ENCODE results near the gene IL17C.

The IL17C gene

DNA sequence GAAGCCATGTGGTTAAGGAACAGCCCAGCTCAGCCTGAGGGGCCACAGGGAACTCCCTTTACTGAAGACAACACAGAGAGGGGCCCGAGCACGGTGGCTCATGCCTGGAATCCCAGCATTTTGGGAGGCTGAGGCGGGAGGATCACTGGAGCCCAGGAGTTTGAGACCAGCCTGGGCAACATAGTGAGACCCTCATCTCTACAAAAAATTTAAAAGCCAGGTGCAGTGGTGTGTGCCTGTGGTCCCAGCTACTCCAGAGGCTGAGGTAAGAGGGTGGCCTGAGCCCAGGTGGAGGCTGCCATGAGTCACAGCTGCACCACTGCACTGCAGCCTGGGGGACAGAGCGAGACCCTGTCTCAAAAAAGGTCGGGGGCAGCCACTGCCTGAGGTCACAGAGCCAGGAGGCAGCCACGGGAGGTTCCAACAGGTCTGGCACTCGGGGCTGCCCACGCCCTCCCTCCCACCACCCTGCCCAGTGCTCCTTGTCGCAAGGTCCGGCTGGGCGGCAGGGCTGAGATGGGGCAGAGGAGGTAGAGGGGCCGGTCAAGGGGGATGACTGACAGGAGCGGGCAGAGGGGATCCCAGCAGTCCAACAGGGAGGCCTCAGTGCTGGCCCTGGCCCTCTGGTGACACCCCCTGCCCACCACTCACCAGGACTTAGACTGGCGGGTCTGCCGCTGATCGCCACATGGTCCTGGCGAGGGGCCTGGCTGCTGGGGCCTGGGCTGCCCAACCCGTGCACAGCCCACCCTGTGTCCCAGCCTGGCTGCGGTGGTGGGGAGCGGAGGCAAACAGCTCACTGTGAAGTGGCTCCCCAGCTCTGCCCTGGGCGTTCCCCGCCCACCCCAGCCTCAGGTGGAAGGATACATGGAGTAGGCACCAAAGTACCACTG, 9.1 kb downstream of the IL17C start:
- DNase-seq, result no peak

DNA sequence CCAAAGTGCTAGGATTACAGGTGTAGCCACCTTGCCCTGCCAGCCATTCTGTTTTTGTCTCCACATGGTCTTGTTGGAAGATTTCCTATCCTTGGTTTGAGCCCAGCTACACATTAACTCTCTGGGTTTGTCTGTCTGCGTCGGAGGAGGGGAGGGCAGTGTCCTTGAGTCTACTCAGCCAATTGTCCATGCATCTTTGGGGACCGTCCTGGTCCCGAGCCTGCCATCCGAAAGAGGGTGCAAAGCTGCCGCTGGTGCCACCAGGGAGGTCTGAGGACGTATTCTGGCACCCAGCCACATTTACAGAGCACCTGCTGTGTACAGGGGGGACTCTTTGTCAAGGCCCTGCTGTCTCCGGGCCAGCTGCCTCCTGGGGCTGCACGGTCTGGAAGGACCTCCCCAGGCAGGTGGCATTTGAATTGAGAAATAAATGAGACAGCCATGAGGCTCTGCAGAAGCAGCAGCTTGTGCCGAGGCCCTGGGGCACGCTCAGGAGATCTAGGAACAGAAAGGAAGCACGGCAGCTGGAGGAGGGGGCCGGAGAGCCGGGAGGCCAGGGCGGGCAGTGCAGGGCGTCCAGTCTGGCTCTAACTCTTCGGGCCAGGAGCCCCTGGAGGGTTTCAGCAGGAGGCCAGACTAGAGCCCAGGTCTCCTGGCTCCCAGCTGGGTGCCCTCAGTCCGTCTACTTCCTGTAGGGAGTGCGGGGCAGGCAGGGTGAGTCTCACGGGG, 11.0 kb downstream of the IL17C start:
- no peak for DNase-seq

DNA sequence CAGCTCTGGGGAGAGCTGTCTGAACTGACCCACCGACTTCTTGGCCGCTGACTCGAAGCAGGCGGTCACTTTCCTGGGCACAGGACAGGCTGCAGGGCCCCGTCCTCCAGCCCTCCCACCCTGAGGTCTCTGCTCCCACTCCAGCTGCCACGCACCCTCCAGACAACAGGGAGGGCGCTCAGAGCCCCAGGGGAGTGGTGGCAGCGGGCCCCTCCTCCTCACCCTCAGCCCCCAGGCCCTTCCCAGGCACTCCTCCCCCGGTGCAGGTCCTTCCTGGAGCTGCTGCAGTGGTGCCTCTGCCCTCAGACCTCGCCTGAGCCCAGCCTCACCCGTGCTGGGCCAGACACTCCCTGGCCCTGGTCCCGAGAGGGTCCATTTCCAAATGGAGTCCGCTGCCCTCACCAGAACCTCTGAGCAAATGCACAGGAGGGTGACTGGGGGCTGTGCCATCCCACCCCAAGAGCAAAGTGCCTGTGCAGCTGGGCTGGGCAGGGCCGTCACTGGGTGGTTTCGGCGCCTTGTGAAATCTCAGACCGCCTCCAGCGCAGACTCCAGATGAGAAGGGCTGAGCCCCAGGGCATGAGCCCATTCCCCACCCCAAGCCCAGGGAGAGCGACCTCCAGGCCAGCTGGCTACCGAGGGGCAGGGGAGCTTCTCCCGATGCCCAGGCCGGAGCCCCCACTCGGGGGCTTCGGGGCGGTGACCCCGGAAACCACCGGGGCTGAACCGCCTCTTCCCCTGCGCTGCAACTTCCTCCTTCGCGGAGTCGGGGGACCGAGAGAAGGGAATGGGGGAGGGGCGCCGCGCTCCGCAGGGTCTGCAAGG, 11.8 kb downstream of the IL17C start:
- DNase-seq, result no peak

DNA sequence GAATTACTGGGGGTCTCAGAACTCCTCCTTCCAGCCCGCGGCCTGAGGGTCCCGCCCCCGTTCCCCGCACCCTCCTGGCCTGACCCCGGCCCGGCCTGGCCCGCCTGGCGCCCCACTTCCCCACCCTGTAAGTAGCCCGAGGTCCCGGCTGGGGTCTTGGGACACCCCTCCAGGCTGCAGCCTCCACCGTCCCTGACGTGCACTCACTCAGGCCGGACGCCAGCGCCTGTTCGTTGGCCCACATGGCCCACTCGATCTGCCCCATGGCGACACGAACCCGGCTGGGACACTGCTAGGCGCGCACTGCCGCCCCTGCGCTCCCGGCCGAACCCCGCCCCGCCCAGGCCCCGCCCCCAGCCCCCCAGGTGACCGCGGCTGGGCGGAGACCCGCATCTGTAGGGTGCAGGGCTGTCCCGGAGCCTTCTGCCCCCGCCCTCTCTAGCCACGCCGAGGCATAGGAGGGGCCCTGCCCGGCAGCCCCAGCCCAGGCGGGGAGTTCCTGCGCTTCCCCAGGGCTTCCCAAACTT, 12.4 kb downstream of the IL17C start, which contains the start of gene CYBA:
CYBA (minus strand) TSS at position 305 of the 527 bp plus-strand sequence; CDS start at position 265, 40 bp downstream.
- no peak for DNase-seq

DNA sequence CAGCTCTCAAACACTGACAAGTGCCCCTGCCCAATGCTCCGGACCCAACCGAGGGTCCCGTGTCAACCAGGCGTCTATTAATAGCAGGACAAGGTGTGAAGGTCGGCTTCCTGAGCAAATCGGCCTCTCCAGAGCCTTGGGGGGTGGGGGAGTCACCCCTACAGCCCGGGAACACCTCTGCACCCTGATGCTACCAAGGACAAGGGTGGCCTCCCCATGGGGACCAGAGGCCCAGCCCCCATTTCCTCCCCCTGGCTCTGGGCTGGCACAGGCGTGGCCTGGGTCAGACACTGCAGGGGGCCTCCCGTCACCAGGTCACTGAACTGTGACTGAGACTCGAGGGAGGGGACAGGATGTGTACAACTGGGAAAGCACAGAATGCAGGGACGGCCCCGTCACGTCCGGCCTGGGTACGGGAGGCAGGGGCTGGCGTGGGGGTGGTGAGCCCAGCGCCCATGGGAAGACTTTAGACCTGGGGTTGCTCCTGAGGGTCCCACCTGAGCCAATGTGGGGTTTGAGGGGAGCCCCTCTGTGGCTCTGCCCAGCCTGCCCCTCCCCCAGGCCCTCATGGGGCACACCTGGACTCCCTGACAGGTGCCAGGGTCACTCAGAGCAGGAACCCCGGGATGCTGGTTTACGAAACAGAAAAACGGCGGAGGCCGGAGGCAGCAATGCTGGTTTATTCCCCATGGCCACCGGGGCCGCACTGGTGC, 13.1 kb downstream of the IL17C start:
- no peak for DNase-seq

DNA sequence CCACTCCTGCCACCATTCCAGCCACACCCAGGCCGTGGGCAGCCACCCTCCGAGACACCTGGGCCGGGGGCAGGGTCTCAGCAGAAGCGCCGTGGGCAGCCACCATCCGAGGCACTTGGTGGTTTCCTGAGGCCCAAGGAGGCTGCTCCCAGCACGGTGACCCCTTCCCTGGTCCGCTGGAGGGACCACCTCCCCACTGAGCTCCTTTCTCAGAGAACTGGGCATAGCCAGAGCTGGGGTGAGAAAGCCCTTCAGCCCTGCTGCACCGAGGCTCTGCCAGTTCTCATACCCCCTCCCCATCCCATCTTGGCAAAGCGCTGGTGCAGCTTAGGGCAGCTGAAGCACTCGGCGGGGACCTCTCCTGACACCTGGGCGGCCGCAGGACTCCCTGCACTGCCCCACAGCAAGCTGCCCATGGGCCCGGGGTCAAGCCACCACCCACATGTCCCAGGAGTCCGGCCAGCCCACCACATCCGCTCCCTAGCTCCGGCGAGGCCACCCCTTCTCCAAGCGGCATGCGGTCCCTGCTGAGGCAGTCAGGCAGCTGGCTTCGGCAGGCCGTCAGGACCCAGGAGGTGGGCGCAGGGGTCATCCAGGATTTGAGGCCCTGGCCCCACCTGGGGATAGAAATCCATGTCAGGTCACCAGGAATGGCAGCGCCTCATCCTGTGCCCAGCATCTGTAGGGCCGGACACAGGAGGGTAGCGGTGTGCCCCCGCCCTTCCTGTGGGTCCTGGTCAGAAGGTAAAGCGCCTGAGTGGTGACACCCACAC, 13.8 kb downstream of the IL17C start:
- no peak for DNase-seq

DNA sequence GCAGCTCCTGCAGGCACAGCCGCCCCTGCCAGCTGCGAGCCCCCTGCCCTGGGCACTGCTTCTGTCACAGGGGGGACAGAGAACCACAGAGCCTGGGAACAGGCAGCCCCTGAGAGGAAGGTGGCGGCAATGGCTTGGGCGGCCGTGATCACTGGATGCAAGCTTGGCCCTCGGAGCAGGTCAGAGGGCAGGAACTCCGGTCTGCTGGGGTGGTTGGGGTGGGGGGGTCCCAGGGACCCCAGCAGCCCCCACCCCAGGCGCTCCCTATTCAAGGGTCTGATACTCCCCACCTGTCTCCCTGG, 14.3 kb downstream of the IL17C start:
- no peak for DNase-seq

DNA sequence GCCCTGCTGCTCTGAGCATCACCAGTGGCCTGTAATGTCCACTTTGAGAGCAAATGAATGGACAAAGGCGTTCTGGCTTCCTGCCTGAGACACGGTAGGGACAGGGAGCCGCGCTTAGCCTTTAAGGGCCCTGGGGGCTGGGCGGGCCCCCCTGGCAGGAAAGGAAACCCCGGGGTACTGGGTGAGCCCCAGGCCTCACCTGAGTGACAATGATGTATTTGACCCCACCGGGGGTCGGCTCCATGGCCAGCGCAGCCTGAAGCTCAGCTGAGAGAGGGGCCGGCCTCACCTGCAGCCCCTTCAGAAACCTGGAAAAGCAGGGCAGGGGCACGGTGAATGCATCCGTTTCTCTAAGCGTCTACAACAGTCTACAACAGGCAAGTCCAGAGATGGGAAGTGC, 14.7 kb downstream of the IL17C start:
- no peak for DNase-seq

DNA sequence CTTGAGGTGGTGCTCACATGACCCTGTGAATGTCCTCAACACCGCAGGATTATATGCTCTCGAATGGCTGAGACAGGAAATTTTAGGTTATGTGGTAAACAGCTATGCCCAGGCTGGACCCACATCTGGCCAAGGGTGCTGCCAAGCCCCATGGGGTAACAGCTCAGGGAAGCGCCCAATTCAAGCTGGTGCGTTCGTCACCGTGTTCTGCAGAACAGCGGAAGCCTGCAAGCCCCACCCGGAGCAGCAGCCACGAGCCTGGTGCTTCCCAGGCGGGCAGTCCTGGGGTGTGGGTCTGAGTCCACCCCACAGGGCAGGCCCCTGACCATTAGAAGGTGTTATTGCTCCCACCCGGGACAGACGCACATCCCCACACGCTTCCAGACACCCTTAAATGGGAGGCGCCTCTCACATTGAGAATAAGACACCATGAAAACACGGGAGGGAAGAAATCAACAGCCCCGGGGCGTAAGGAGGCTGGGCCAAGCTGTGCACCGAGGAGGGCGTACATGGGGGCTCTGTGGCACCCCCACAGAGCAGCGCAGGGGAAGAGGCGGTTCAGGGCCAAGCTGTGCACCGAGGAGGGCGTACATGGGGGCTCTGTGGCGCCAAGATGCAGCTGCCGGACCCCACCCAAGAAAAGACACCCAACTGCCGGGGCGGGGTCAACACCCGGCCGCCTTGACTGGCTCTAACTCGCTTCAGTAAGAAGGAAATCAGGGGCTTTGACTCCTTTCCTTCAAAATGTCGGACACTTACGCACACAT, 15.4 kb downstream of the IL17C start:
- no peak for DNase-seq

DNA sequence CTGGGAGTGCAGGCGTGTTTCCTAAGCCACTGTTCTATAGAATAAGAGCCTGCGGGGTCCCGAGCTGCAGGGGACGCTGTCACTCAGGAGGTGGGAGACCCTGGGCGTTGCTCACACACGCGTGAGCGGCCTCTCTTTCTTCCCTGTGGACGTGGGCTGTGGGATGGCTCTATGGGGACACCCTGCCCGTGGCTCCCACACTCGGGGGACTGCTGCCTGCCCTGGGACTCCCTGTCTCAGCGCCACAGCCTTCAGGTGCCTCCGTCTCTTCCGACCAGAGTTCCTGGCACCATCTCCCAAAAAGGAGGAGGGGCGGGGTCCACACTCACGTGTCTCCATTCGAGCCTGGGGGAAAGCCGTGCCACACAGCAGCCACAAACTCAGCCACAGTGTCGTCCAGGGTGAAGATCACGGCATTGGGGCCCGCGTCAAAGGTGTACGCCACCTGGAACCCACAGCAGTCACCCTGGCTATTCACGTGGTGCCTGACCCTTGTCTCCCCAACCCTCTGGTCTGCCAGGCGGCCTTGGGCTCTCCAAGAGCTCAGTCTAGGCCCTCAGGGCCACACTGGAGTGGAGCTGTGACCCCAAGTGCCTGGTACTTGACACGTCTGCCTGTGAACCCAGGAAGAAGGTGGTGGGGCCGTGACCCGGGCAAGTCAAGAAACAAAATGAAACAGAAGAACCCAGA, 16.1 kb downstream of the IL17C start:
- no peak for DNase-seq

DNA sequence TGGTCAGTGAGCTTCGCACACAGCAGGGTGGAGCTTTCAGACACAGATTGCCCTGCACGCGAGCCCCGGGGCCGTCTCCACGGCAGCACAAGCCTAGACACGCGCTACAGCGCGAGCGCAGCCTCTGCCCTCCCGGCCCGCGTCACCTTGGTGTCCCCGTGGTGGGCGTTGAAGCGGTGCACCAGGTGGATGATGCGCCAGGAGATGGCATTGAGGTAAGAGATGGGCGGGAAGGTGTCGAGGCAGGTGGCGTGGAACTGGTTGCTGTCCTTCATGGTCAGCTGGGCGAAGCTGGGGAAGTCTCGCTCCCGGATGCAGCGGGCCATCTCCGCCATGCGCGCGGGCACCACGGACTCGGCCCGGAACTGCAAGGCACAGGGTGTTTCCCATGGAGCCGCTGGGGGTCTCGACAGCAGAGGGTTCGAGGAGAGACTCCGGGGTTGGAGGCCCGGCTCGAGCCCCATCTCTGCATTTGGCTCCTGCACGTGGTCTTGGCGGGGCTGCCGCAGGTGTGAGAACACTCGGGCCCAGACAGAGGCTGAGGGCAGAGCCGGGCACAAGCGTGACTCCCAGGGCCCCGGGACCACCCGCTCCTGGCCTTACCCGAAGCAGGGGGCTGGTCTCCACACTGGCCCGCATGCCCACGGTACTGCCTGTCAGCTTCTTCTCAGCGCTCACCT, 16.8 kb downstream of the IL17C start:
- no peak for DNase-seq

DNA sequence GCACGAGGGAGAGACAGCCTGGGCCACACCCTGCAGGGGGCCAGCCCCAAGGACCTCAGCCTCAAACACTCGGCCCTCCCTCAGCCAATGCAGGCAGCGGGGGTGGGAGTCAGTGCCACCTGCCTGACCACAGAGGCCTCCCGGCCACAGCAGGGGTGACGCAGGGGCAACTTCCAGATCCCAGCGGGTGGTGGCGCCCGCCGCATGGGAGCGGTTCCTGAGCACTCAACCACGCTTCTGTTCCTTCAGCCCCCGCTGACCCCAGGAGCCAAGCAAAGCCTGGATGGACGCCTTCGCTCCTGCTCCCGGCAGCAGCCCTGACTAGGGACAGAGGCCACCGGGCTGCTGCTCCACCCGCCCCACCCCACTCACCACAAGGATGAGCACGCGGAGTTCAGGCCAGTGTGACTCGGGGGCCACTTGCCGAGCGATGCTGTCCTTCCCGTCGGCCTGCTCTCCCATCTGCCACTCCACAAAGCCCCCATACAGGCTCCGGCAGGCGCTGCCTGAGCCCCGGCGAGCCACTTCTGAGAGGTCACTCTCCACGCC, 17.4 kb downstream of the IL17C start:
- DNase-seq, result no peak

DNA sequence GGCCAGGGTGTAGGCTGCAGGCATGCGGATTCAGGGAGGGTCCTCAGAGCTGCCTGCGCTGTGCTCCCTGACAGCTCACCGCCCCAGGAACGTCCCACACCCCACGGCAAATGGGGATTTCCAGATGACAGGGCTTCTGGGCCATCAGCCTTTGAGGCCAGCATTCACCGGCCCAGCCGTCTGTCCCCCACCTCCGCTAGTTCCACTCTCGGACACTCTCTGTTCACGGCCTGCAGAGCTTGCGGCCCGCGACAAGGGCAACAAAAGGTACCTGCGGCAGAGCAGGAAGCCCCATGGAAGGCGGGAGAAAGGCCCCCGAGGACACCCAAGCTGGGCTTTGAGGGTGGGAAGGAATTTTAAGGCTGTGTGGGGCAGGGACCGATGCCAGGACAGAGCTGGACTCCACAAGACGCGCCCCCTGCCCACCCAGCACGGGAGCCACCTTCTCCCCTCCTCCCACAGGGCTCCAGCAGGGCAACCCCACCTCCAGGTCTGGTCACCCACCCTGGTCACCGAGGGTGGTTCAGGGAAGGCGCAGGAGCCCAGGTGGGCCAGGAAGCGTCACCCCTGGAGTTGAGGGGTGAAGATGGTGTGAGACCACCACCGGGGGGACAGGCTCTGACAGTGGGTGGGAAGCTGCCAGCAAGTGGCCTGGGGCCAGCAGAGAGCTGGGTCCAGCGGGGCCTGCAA, 18.1 kb downstream of the IL17C start:
- no peak for DNase-seq

DNA sequence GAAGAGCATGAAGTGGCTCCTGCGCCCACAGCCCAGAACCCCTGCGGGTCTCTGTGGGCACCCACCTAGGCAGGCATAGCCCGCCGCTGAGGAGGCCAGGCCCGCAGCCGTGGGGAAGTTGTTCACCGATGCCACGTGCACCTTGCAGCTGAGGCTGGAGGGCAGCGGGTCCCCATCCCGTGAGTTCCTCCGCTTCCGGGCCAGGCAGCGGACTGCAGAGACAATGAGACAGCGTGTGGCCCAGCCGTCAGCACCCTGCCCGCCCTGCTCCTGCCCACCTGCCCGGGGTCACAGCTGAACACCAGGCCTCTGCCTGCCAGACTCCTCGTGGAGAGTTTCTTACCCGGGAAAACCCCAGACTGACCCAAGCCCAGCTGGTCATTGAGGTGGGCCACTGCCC, 19.0 kb downstream of the IL17C start:
- no peak for DNase-seq

DNA sequence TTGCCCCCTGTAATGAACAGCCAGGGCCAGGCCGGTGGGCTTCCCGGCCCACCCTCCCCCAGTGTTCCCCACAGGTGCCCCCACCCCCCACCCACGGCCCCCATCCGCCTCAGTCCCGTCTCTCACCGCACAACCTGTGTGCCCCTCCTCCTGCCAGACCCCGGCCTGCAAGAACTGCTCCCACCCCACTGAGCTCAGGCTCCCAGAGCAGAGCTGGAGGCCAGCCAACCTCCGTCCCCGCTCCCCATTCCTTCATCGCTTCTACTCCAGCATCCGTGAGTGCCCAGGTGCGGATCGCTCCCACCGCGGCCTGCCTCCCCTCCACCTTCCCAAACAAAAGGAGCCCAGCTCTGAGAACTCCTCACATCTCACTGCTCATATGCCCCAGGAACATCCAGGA, 20.3 kb downstream of the IL17C start:
- no peak for DNase-seq

DNA sequence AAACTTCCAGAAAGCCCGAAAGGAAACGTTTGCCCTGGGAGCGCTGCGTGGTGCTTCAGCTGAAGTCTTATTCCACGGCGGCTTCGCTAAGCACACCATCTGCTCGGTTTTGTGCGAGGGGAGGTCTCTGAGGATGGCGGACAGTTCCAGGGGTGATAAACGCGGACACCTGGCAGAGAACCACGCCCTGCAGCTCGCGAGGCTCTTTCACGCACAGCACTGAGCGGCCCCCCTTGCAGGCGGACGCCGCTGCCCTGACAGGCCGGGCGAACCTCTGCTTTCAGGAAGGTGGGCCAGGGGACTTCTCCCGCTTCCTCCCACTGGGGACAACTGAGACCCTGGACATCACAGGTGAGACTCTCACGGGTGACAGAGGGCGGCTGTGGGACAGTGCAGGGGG, 20.8 kb downstream of the IL17C start:
- DNase-seq, result no peak

DNA sequence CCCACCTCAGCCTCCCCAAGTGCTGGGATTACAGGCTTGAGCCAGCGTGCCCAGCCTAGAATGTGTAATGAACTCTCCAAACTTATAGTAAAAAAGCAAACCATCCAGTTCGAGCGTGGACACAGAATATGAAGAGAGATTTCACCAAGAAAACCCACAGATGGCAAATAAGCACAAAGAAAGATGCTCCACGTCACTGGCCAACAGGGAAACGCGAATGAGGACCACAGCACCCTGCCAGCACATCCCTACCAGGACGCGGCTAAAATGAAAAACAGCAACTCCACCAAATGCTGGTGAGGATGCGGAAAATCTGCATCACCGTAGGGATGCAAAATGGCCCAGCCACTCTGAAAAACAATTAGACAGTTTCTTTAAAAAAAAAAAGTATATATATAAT, 23.1 kb downstream of the IL17C start:
- no peak for DNase-seq

DNA sequence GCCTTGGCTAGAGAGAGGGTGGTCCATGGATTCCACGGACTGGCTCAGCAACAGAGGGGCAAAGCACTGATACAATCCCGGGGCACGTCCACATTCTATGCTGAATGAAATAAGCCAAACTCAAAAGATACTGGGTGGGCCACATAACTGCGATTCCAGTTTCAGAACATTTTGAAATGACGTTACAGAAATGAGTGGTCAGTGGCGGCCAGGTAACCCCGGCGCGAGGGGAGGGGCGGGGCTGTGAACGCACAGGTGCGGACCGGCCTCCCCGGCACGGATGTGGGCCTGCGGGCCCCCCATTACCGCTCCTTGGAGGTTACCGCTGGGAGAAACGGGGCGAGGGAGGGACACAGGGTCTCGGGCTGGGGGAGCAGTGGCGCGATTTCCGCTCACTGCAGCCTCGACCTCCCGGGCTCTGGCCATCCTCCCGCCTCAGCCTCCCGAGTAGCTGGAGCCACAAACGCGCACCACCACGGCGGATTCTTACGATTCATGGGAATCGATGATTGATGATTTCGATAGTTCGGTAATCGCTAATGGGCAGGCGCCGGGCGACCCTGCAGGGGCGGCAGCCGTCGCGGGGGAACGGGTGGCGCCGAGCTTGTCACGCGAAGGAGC, 24.0 kb downstream of the IL17C start:
- no peak for DNase-seq

All from NCI-H2227 treated with DMSO at 0.1 percent for 48 hours (cell line).